Activated T-cell treated with anti-CD3 and anti-CD28 coated beads, Interleukin-2, amount 50 U/mL, for 72 hours (primary cell): Measurements from ENCODE around the gene C18orf63. TPM values are rescaled to one million over a fixed set of nuclear protein-coding genes. Genes with fewer than 3 reads are reported as not detected.
"Not testable (repeated sequence)": the region's sequence is repeated elsewhere in the genome, so short reads cannot be mapped to it uniquely, and the experiment has no call there.

Experiments used
- ATAC-seq, 2 donors: fragments of 150-1000 bp; cut with Tn5 transposase; replicated peaks in 1 of 2; 2 replicates each; pipeline ENCODE4 v1.10.0; 2021; ENCODE audit warnings: moderate library complexity in 2 of 2, mild to moderate bottlenecking in 1 of 2
- DNase-seq, 2 donors: peaks; one replicate each; pipeline ENCODE4 v3.0.0; 2021 to 2022; ENCODE audit warnings: mixed read lengths in 1 of 2
- H3K27ac Mint-ChIP-seq: one replicate; pipeline ENCODE4 v1.8.0; 2022; ENCODE audit warnings: mild to moderate bottlenecking, moderate library complexity, mixed read lengths
- H3K27me3 Mint-ChIP-seq: one replicate; pipeline ENCODE4 v1.8.0; 2022; ENCODE audit warnings: low read depth, mixed read lengths
- H3K36me3 Mint-ChIP-seq, 2 donors: one replicate each; pipeline ENCODE4 v1.8.0; 2022; ENCODE audit warnings: mixed read lengths in 2 of 2, mild to moderate bottlenecking in 1 of 2; ENCODE audit not compliant: insufficient read depth in 2 of 2
- H3K4me1 Mint-ChIP-seq: one replicate; pipeline ENCODE4 v1.8.0; 2022; ENCODE audit warnings: low read depth, mixed read lengths
- H3K4me3 Mint-ChIP-seq, 2 donors: one replicate each; pipeline ENCODE4 v1.8.0; 2022; ENCODE audit warnings: mild to moderate bottlenecking in 2 of 2, mixed read lengths in 2 of 2, moderate library complexity in 2 of 2
- H3K9me3 Mint-ChIP-seq, 2 donors: one replicate each; pipeline ENCODE4 v1.8.0; 2022; ENCODE audit warnings: mixed read lengths in 2 of 2
- total RNA-seq, 2 donors: library from RNA; stranded (reverse); gene quantifications; one replicate each; pipeline ENCODE4 v1.2.3, GENCODE V29; 2022

C18orf63 gene
- total RNA-seq, 2 donors from 2014 or later, result not detected

GRCh38 chr18:74290794-74291471 lies 24.7 kb upstream of the C18orf63 start:
- Mint-ChIP-seq H3K27ac (no peak overlapping the region), H3K9me3 (peaks cover 0 to 4% of the 10 kb centered on the region in 2 donors), H3K27me3 (no peaks in the 10 kb centered on the region), H3K4me3 (peak overlapping the region; percentile 89 to 94), H3K36me3 (peaks cover 2 to 7% of the 10 kb centered on the region in 2 donors), H3K4me1 (peaks cover 4% of the 10 kb centered on the region)
- DNase-seq (no peak), ATAC-seq (no peak)

DNA sequence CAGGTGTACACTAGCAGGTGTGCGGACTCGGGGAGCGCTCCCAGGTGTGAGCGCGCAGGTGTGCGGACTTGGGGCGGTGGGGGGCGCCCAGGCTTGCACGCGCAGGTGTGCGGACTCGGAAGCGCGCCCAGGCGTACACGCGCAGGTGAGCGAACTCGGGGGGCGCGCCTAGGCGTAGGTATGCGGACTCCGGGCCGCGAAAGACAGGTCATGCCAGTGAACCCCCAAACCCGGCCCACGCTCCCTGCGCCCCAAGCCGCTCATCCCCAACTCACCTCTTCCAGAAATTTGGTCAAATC lies 24.2 kb upstream of the C18orf63 start:
- Mint-ChIP-seq H3K27me3 (no peaks in the 10 kb centered on the region), H3K4me1 (peaks cover 4% of the 10 kb centered on the region), H3K27ac (peak overlapping the region; percentile 64), H3K4me3 (peak overlapping the region; percentile 89 to 94), H3K9me3 (peaks cover 0 to 4% of the 10 kb centered on the region in 2 donors), H3K36me3 (peaks cover 2 to 7% of the 10 kb centered on the region in 2 donors)
- ATAC-seq (no peak), DNase-seq (no peak)

DNA sequence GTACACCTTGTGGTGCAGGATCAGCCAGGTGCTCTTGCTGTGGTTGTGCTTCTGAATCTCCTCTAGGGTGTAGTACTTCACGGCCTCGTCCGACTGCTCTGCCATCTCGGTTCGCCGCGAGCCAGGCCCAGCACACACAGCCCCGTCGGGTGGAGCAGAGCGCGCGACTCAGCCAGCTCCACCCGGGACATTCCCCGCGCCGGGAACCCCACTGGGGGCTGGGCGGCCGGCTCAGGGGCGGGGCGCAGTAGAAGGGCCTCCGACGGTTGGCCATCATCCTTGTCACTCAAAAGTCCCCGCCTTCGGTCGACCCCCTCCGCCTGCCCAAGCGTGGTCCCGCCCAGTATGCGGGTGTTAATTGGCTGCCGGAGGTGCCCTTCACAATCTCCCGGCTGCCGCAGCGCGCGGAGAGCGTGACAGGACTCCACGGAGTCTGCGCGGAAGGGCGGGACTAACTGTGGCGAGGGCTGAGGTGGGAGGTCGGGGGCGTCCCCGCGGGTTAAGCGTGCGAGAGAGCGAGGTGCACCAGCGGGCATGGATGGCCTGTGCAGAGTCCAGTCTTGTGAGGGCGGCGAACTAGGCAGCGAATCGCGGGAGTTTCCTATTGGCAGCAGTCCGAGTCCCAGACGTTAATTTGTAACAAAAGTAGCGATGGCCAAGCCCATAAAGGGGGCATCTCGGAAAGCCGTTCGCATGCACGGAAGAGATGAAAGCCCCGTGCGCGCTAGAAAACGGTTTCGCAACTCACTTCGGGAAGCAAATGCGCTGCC lies 23.7 kb upstream of the C18orf63 start, which contains the start of gene CYB5A:
CYB5A (minus strand) TSS at position 193 of the 770 bp plus-strand sequence; CDS start at position 105, 88 bp downstream.
- Mint-ChIP-seq H3K9me3 (peaks cover 0 to 4% of the 10 kb centered on the region in 2 donors), H3K4me3 (peak within 1 kb of the TSS; percentile 89 to 94), H3K36me3 (peaks cover 2 to 7% of the 10 kb centered on the region in 2 donors), H3K4me1 (peaks cover 4% of the 10 kb centered on the region), H3K27me3 (no peaks in the 10 kb centered on the region), H3K27ac (peak within 1 kb of the TSS; percentile 64)
- DNase-seq (peak; percentile 98), ATAC-seq (peak; percentile 98)

- H3K4me1 Mint-ChIP-seq, result peaks cover under 1% of the 10 kb centered on the region
- H3K36me3 Mint-ChIP-seq, result peaks cover 2 to 7% of the 10 kb centered on the region in 2 donors
- no peaks in the 10 kb centered on the region for H3K27me3 Mint-ChIP-seq
- DNase-seq (no peak), ATAC-seq (no peak)
- H3K27ac Mint-ChIP-seq, result no peak overlapping the region
- peaks cover 0 to 4% of the 10 kb centered on the region in 2 donors for H3K9me3 Mint-ChIP-seq
- peak overlapping the region; percentile 89 to 94 for H3K4me3 Mint-ChIP-seq
These were observed 23.1 kb upstream of the C18orf63 start for GRCh38 chr18:74292541-74292858.

GRCh38 chr18:74292982-74293381 lies 22.7 kb upstream of the C18orf63 start:
- not testable (repeated sequence) for H3K27ac Mint-ChIP-seq, DNase-seq, H3K36me3 Mint-ChIP-seq, H3K4me1 Mint-ChIP-seq, H3K27me3 Mint-ChIP-seq, ATAC-seq, H3K9me3 Mint-ChIP-seq
- H3K4me3 Mint-ChIP-seq, result peak overlapping the region; percentile 89 to 94

DNA sequence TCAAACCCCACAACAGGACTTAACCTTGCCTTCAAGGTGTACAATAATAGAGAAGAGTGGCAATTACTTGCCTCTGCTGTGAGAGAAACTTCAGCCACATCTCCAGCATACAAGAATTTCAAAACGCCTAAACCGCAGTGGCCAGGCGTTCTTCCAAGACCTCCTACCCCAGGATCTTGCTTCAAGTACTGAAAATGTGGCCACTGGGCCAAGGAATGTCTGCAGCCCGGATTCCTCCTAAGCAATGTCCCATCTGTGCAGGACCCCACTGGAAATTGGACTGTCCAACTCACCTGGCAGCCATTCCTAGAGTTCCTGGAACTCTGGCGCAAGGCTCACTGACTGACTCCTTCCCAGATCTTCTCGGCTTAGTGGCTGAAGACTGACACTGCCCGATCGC lies 21.1 kb upstream of the C18orf63 start:
- H3K9me3 Mint-ChIP-seq, result peaks cover 2 to 7% of the 10 kb centered on the region in 2 donors
- no peak overlapping the region for H3K27ac Mint-ChIP-seq
- no peaks in the 10 kb centered on the region for H3K4me1 Mint-ChIP-seq
- H3K27me3 Mint-ChIP-seq, result no peaks in the 10 kb centered on the region
- H3K36me3 Mint-ChIP-seq, result peaks cover 2 to 7% of the 10 kb centered on the region in 2 donors
- ATAC-seq (no peak), DNase-seq (no peak)
- H3K4me3 Mint-ChIP-seq, result no peak overlapping the region

DNA sequence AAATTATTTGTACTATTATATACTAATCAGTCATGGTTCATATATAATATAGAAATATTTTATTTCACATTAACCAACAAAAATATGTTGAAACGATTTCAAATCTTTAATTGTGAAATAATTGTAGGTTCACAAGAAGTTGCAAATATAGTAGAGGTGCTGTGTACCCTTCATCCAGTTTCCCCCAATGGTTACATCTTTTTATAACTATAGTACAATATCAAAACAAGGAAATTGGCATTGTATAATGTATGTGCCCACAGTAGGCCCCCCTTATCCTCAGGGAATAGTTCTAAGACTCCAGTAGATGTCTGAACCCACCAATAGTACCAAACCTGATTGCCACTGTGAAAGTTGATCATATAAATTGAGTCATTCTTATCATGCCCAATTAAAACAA lies 16.5 kb upstream of the C18orf63 start:
- peaks cover 19% of the 10 kb centered on the region for H3K27me3 Mint-ChIP-seq
- H3K27ac Mint-ChIP-seq, result no peak overlapping the region
- DNase-seq (no peak), ATAC-seq (no peak)
- H3K4me1 Mint-ChIP-seq, result no peaks in the 10 kb centered on the region
- no peaks in the 10 kb centered on the region for H3K36me3 Mint-ChIP-seq
- no peak overlapping the region for H3K4me3 Mint-ChIP-seq
- H3K9me3 Mint-ChIP-seq, result peaks cover 2% of the 10 kb centered on the region in 2 donors

DNA sequence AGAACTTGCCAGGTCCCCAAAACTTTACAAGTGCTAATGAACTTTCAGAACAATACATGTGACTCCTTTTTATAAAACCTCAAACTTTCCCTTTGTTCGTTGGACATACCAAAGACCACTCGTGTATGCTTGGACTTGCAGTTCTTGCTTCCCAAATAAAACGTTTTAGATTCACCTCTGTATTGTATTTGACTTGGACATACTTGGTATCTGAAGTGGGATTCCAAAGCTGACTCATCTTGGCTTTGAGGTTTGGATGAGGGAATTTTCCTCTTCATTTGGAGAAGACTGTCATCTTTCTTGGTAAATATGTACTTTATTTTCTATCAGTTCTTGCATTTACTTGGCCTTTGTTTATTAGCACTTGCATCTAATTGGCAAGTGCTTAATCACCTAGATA lies 15.9 kb upstream of the C18orf63 start:
- no peaks in the 10 kb centered on the region for H3K4me1 Mint-ChIP-seq
- peaks cover 2% of the 10 kb centered on the region in 2 donors for H3K9me3 Mint-ChIP-seq
- peaks cover 25% of the 10 kb centered on the region for H3K27me3 Mint-ChIP-seq
- ATAC-seq (no peak), DNase-seq (no peak)
- no peak overlapping the region for H3K27ac Mint-ChIP-seq
- H3K4me3 Mint-ChIP-seq, result no peak overlapping the region
- H3K36me3 Mint-ChIP-seq, result no peaks in the 10 kb centered on the region

DNA sequence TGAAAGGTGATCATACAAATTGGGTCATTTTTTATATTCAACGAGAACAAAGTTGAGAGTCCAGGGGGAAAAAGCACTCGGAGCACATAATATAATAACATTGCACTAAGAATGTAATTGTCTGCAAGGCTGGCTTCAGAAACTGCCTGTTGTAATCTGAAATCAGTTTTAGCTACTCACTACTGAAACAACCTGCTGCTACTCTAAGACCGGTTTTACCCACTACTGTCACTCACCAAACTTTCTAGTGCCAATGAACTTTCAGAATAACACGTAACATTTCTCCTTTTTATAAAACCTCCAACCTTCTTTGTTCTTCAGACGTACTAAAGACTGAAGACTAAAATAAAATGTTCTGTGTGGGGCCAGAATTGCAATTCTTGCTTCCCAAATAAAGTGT lies 12.3 kb upstream of the C18orf63 start:
- Mint-ChIP-seq H3K36me3 (no peaks in the 10 kb centered on the region), H3K27ac (no peak overlapping the region), H3K9me3 (peaks cover under 1 to 2% of the 10 kb centered on the region in 2 donors), H3K27me3 (peaks cover 51% of the 10 kb centered on the region), H3K4me3 (no peak overlapping the region), H3K4me1 (no peaks in the 10 kb centered on the region)
- no peak for ATAC-seq
- no peak for DNase-seq

DNA sequence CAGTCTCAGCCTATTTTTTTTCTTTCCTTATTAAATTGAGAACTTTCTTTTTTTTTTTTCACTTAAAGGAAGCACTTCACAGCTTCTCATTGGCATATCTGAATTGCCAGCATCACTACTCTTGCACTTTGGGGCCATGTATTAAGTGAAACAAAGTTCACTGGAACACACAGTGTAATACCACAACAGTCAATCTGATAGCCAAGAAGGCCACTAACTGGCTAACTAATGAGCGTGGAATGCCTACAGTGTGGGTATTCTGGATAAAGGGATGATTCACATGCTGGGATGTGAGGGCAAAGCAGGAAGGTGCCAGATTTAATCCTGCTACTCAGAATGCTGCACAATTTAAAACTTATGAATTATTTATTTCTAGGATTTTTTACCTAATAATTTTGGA lies 11.7 kb upstream of the C18orf63 start:
- Mint-ChIP-seq H3K9me3 (peaks cover 0 to under 1% of the 10 kb centered on the region in 2 donors), H3K27ac (no peak overlapping the region), H3K4me1 (no peaks in the 10 kb centered on the region), H3K4me3 (no peak overlapping the region), H3K36me3 (no peaks in the 10 kb centered on the region), H3K27me3 (peaks cover 55% of the 10 kb centered on the region)
- no peak for DNase-seq
- no peak for ATAC-seq

DNA sequence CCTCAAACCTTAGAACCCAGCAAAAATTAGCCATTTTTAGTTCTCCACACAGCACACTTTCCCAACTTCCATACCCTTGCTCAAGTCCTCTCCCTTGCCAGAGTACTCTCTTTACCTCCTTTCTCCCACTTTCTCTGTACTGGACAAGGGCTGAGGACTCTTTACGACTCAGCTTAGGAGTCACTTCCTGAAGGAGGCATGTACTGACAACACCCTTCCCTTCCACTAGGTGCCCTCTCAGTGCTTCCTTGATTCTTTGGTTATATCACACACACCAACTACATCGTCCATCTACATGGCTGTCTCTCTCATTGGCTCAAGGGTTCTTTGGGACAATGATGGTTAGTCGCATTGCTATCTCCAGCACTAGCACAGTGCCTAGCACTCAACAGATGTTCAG lies 5.2 kb upstream of the C18orf63 start:
- DNase-seq, result peak in 1 of 2 donors; percentile 7

DNA sequence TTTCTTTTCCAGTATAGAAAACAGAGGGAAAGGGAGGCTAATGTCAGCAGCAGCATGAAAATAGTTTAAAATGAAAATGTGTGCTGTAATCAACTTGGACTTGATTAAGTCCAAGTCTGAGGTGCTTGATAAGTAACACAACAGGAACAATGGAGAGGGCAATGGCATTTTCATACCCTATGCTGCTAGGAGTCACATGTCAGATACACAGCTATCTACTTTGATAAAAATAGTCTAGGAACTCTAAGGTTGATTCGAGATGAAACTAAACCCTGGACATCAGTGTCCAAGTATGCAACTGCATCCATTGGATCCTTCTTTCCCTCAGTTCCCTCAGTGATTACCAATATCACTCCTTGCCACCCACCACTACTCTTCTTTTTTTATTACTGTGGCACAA lies 4.6 kb upstream of the C18orf63 start:
- Mint-ChIP-seq H3K4me1 (peaks cover 6% of the 10 kb centered on the region), H3K27me3 (peaks cover 35% of the 10 kb centered on the region), H3K36me3 (no peaks in the 10 kb centered on the region)

More for the DNA sequence above, 5.2 kb upstream of the C18orf63 start:
- peak; percentile 61 to 83 for ATAC-seq
- Mint-ChIP-seq H3K4me3 (no peak overlapping the region), H3K27me3 (peaks cover 39% of the 10 kb centered on the region), H3K27ac (no peak overlapping the region), H3K4me1 (peaks cover 6% of the 10 kb centered on the region), H3K9me3 (peaks cover 0 to 2% of the 10 kb centered on the region in 2 donors), H3K36me3 (no peaks in the 10 kb centered on the region)

GRCh38 chr18:74314759-74315463 lies 728 bp upstream of the C18orf63 start:
- ATAC-seq (no peak), DNase-seq (no peak)
- Mint-ChIP-seq H3K27me3 (peaks cover 9% of the 10 kb centered on the region), H3K9me3 (peaks cover 0 to 2% of the 10 kb centered on the region in 2 donors), H3K36me3 (no peaks in the 10 kb centered on the region), H3K4me3 (no peak overlapping the region), H3K4me1 (peaks cover 6% of the 10 kb centered on the region), H3K27ac (no peak overlapping the region)

More for the DNA sequence above, 4.6 kb upstream of the C18orf63 start:
- Mint-ChIP-seq H3K27ac (no peak overlapping the region), H3K4me3 (no peak overlapping the region), H3K9me3 (peaks cover 0 to 2% of the 10 kb centered on the region in 2 donors)
- DNase-seq (no peak), ATAC-seq (no peak)
